TTC549 (cell line): ENCODE measurements around the gene CTXN2.

ENCODE experiments used
- FAIRE-seq: peaks from 2 replicates; lab custom pipeline; 2012; peaks lifted over from hg19 to GRCh38; lab: Jason Lieb, UNC

The CTXN2 gene

GRCh38 chr15:48191574-48192225 is at the start of gene CTXN2:
TSS of gene CTXN2 (plus strand) at chr15:48191665. CDS start at chr15:48201301, 9,636 bp downstream.
- FAIRE-seq: no peak

- no peak for FAIRE-seq
Observed at GRCh38 chr15:48143856-48144255, 47.6 kb upstream of the CTXN2 start.

- no peak for FAIRE-seq
Observed at GRCh38 chr15:48144889-48145288, 46.6 kb upstream of the CTXN2 start.

- no peak for FAIRE-seq
Observed at GRCh38 chr15:48145923-48146322, 45.5 kb upstream of the CTXN2 start.

GRCh38 chr15:48147358-48147757 is 44.1 kb upstream of the CTXN2 start:
- FAIRE-seq: no peak

- no peak for FAIRE-seq
Observed at GRCh38 chr15:48149858-48150257, 41.6 kb upstream of the CTXN2 start.

- FAIRE-seq: no peak
Observed at GRCh38 chr15:48153526-48153925, 37.9 kb upstream of the CTXN2 start.

GRCh38 chr15:48168616-48169015 is 22.8 kb upstream of the CTXN2 start:
- FAIRE-seq: no peak

- FAIRE-seq: no peak
Observed at GRCh38 chr15:48170981-48171380, 20.5 kb upstream of the CTXN2 start.

- FAIRE-seq: no peak
Observed at GRCh38 chr15:48175126-48175525, 16.3 kb upstream of the CTXN2 start.

GRCh38 chr15:48176112-48176511 is 15.4 kb upstream of the CTXN2 start:
- FAIRE-seq: no peak

GRCh38 chr15:48176957-48177356 is 14.5 kb upstream of the CTXN2 start:
- no peak for FAIRE-seq

GRCh38 chr15:48177383-48177765 is 14.1 kb upstream of the CTXN2 start:
- FAIRE-seq: no peak

- no peak for FAIRE-seq
Observed at GRCh38 chr15:48177766-48178647, 13.5 kb upstream of the CTXN2 start, which contains the start of gene MYEF2. TSS of gene MYEF2 (minus strand) at chr15:48178295. CDS start at chr15:48178237, 58 bp downstream.

GRCh38 chr15:48178648-48178931 is 12.9 kb upstream of the CTXN2 start:
- FAIRE-seq: no peak

- no peak for FAIRE-seq
Observed at GRCh38 chr15:48182749-48183148, 8.7 kb upstream of the CTXN2 start.

- FAIRE-seq: no peak
Observed at GRCh38 chr15:48185529-48185928, 5.9 kb upstream of the CTXN2 start.

- no peak for FAIRE-seq
Observed at GRCh38 chr15:48186271-48186670, 5.2 kb upstream of the CTXN2 start.

- FAIRE-seq: no peak
Observed at GRCh38 chr15:48190932-48191573, 412 bp upstream of the CTXN2 start.

GRCh38 chr15:48202068-48202467 is 10.6 kb downstream of the CTXN2 start:
- no peak for FAIRE-seq

GRCh38 chr15:48205981-48206380 is 14.5 kb downstream of the CTXN2 start, which contains the start of gene SLC12A1:
TSS of gene SLC12A1 (plus strand) at chr15:48206302. CDS start at chr15:48207720, 1,418 bp downstream.
- no peak for FAIRE-seq

- FAIRE-seq: peak; percentile 11
Observed at GRCh38 chr15:48221261-48221660, 29.8 kb downstream of the CTXN2 start.

- no peak for FAIRE-seq
Observed at GRCh38 chr15:48221885-48222284, 30.4 kb downstream of the CTXN2 start.
